Head of caudate nucleus (tissue), 42 donors: Measurements from ENCODE around the gene NUP214.
A peak's percentile ranks its signal among the peaks of the same experiment; 100 is the strongest.

Experiments
- DNase-seq, 42 donors: peaks; one replicate each; pipeline versions ENCODE4 v3.0.0 to v3.0.0-alpha.2; 2020 to 2021; ENCODE audit warnings: mixed read lengths in 7 of 42
- intact Hi-C: fragments of 100-400 bp; cut with DNase I; formaldehyde crosslinking; loops from one replicate; pipeline ENCODE4 v1.15.0; 2022

The NUP214 gene

GRCh38 chr9:131277287-131277909 is 152.0 kb downstream of the NUP214 start:
- DNase-seq, result peak in 2 of 42 donors; percentile 36 to 42
- intact Hi-C loops, result no loop called here

GRCh38 chr9:131277910-131278701 is 152.7 kb downstream of the NUP214 start:
- DNase-seq, result peak; percentile 76 to 97 (median 91)
- intact Hi-C loops, result no loop called here

- DNase-seq, result no peak
- intact Hi-C loops, result no loop called here
Observed at GRCh38 chr9:131278702-131279111, 153.3 kb downstream of the NUP214 start.

GRCh38 chr9:131279196-131279862 is 153.9 kb downstream of the NUP214 start:
- no peak for DNase-seq
- intact Hi-C loops, result no loop called here

DNA sequence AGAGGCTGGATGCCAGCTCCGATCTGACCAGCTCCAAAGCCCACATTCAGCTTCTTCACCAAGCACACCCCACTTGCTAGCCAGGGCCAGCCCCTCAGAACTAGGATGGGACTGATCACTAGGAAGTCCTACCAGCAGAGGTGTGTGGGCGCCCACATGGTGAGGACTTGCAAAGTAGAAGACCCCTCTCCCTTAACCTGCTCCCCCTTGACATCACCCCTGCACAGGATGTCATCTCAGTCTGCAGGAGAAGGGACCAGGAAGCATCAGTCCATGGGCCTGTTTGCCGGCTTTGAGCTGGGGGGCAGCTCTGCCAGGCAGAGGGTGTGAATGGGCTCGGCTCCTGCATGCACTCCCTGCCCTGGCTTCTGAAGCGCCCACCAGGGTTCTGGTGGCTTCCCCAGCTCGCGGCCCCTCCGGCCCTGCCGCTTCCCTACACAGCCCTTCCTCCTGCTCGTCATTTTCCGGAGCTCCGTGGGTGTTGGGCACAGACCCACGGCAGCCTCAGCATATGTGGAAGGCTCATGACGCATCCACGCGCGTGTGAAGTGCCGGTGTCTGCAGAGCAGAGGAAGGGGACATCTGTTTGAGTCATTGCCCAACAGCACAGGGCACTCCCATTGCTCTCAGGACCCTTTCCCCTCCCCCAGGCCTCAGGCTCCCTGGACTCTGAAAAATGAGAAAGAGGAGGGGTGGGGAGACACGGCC is 154.6 kb downstream of the NUP214 start:
- peak in 7 of 42 donors; percentile 27 to 50 (median 46) for DNase-seq
- intact Hi-C loops, result no loop called here

DNA sequence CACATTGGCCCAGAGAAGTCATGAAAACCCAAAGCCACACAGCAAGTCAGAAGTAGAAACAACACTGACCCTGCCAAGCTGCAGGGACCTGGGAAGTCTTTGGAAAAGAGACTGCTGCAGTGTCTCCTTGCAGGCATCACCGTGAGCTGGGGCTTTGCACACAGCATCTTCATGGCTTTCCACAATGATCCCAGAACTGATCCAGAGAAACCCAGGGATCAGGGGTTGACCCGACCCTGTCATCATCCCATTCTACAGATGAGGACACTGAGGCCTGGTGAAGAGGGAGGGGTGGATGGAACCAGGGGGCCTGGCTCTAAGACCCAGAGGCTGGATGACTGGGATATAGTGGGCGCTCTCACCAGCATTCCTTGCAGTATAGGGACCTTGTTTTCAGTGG is 155.3 kb downstream of the NUP214 start:
- DNase-seq, result no peak
- intact Hi-C loops, result no loop called here

DNA sequence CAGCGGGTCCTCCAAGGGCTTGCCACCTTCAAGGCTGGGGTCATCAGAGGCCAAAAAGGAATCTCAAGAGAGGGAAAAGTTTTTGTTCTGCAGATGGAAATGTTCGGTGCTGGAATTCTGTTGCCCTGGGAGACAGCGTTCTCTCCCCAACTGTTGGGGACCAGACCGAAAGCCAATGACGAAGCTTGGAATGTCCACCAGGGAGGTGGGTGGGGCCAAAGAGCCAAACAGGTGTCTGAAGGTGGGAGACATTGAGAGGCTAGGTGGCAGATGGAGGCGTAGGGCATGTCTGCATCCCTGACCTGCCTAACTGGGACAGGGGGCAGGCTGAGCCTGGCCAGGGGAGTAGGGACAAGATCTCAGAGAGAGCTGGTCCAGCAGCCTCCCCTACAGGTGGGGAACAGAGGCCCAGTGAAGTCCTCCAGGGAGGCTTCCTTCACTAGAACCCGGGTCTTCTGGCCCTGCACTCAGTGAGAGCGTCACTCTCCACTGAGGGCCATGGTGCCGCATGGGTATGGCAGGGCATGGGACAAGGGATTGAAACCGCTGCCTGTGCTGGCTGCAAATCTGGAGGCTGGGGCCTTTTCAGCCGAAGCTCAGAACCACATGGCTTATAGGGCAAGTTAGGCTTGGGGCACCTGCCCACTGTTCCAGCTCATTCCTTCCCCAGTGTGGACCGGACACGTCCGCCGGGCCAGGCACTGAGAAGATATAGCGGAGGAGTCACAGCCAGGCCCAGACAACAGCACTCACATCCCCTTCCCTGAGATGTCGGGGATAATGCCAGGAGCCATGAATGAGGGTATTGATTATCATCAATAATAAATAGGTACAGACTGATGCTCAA is 156.0 kb downstream of the NUP214 start:
- intact Hi-C loops, result no loop called here
- DNase-seq, result no peak

GRCh38 chr9:131282175-131282574 is 156.8 kb downstream of the NUP214 start:
- no peak for DNase-seq
- intact Hi-C loops, result no loop called here

DNA sequence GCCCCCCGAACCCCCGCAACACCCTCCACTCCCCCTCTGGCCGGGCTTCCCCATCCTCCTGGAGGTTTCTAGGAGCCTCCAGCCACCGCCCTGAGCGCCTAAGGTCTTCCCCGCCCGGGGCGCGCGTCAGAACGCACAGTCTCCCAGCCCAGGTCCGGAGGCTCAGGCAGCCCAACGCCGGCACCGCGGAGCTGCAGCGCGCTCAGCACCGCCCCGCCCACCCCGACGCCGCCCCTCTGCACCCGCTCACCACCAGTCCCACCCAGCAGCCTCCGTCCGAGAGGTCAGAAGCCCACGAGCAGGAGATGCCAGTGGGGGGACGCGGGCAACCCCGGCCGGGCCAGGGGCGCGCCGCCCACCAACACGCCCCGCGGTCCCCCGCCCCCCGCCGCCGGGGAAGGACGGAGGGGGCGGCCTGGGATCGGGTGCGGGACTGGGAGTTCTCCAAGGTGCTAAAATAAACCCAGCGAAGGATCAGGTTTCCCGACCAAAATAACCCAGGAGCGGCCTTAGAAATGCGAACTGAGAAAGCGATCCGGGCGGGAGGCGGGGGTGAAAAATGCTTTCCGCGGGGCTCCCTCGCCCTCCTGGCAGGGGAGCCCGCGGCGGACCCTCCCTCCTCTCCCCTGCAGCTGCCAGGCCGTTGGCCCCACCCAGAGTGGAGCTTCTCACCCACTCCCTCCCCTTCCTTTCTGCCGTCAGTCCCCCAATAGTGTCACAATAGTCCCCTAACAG is 157.5 kb downstream of the NUP214 start:
- DNase-seq, result peak in 10 of 42 donors; percentile 37 to 72 (median 48)
- intact Hi-C loops, result no loop called here
